WTC11 (cell line): Measurements from ENCODE around the gene DFFB. TPM values are rescaled to one million over a fixed set of nuclear protein-coding genes. Genes with fewer than 3 reads are reported as not detected.

Source experiments
- ATAC-seq: fragments of 200-7000 bp; cut with Tn5 transposase; 2 replicates; pipeline ENCODE4 v1.10.0; 2021; ENCODE audit warnings: mild to moderate bottlenecking, moderate library complexity
- CTCF ChIA-PET: fragments of 300-600 bp; sonication (Branson Sonifier 250); formaldehyde crosslinking; loops from one replicate; lab custom pipeline; 2021; ENCODE audit warnings: antibody characterized with exemption; lab: Charles Lee
- POLR2A ChIA-PET: fragments of 350-600 bp; sonication (Branson Sonifier 250); formaldehyde crosslinking; loops from one replicate; lab custom pipeline; 2021; ENCODE audit warnings: antibody characterized with exemption; lab: Charles Lee
- DNase-seq: peaks from one replicate; pipeline ENCODE4 v3.0.0; 2021; ENCODE audit warnings: low spot score
- H3K27ac Mint-ChIP-seq: 2 replicates; pipeline ENCODE4 v1.8.0; 2021; ENCODE audit warnings: mixed read lengths
- H3K27me3 Mint-ChIP-seq: 2 replicates; pipeline ENCODE4 v1.8.0; 2021; ENCODE audit warnings: low read depth, mild to moderate bottlenecking, moderate library complexity, mixed read lengths
- H3K36me3 Mint-ChIP-seq: 2 replicates; pipeline ENCODE4 v1.8.0; 2021; ENCODE audit warnings: mixed read lengths
- H3K4me1 Mint-ChIP-seq: 2 replicates; pipeline ENCODE4 v1.8.0; 2022; ENCODE audit warnings: mixed read lengths
- H3K4me3 Mint-ChIP-seq: 2 replicates; pipeline ENCODE4 v1.8.0; 2021; ENCODE audit warnings: mild to moderate bottlenecking, moderate library complexity, mixed read lengths
- H3K9me3 Mint-ChIP-seq: 2 replicates; pipeline ENCODE4 v1.8.0; 2021; ENCODE audit warnings: mixed read lengths
- ESRRA ChIP-seq: sonication (generic); formaldehyde crosslinking; IDR thresholded peaks from 2 replicates; pipeline ENCODE4 v1.8.1; 2022; ENCODE audit warnings: mild to moderate bottlenecking, missing genetic modification reagents, borderline replicate concordance
- NFYB ChIP-seq: sonication (generic); formaldehyde crosslinking; conservative IDR thresholded peaks from 2 replicates; pipeline ENCODE4 v1.8.0; 2022; ENCODE audit warnings: low read depth, missing genetic modification reagents
- OVOL2 ChIP-seq: fragments of 250-450 bp; sonication (Bioruptor Pico); IDR thresholded peaks from 2 replicates; pipeline ENCODE4 v1.9.0; 2021; ENCODE audit warnings: mild to moderate bottlenecking, borderline replicate concordance
- ZNF671 ChIP-seq: fragments of 250-450 bp; sonication (Bioruptor Pico); IDR thresholded peaks from 2 replicates; pipeline ENCODE4 v1.8.0; 2021; ENCODE audit warnings: mild to moderate bottlenecking
- total RNA-seq: library from RNA; stranded (reverse); gene quantifications from 3 replicates; pipeline ENCODE4 v1.2.3, GENCODE V29; 2021
- TF ChIP-seq, protein P1 (sequence below): sonication (generic); formaldehyde crosslinking; IDR thresholded peaks from 2 replicates; pipeline ENCODE4 v1.8.1; 2022; ENCODE audit warnings: low read depth, missing genetic modification reagents, borderline replicate concordance
- TF ChIP-seq, protein P2 (sequence below): sonication (generic); formaldehyde crosslinking; IDR thresholded peaks from 2 replicates; pipeline ENCODE4 v1.8.0; 2022; ENCODE audit warnings: mild to moderate bottlenecking, missing genetic modification reagents
- TF ChIP-seq, protein P3 (sequence below): sonication (generic); formaldehyde crosslinking; IDR thresholded peaks from 2 replicates; pipeline ENCODE4 v1.8.0; 2023; ENCODE audit warnings: missing genetic modification reagents, mild to moderate bottlenecking, borderline replicate concordance

Gene DFFB
- total RNA-seq, 1 experiment from 2014 or later = 9.2 TPM

DNA sequence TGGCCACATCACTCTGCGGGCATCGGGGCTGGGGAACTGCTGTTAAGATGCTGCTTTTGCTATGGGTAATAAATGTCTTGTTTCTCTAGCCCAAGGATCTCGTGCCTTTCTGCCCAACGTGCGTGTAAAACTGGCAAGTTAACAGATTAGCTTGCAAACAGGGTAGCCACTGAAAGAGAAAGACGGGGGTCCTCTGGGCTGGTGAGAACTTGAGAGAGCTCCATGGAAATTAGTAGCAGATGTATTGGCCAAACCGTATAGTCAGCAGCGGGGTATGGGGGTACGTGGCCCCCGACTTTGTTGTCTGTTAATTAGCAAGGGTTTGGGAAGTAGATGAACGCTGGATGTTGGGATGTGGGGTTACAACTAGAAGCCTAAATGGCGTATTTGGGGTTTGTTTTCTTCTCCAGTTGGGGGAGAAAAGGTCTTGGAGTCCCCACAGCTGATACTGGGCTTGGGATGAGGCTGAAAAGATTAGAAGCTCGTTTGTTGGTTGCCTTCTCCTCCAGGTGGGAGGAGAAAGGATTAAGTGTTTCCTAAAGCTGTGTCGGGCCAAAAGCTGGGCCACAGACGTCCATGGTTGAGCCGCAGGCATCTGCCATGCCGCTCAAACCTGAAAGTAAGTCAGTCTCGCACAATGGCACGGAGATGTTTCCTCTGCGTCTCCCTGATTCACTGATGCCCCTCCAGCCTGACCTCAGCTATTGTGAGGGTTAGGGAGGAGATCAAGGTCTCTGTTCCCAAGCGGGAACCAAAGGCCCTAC, 75.1 kb downstream of the DFFB start:
- TF ChIP-seq ZNF671 (CRISPR knock-in tag) (no peak), OVOL2 (CRISPR knock-in tag) (no peak), ESRRA (CRISPR knock-in tag) (no peak), NFYB (CRISPR knock-in tag) (no peak)
- TF ChIP-seq, protein P1, sequence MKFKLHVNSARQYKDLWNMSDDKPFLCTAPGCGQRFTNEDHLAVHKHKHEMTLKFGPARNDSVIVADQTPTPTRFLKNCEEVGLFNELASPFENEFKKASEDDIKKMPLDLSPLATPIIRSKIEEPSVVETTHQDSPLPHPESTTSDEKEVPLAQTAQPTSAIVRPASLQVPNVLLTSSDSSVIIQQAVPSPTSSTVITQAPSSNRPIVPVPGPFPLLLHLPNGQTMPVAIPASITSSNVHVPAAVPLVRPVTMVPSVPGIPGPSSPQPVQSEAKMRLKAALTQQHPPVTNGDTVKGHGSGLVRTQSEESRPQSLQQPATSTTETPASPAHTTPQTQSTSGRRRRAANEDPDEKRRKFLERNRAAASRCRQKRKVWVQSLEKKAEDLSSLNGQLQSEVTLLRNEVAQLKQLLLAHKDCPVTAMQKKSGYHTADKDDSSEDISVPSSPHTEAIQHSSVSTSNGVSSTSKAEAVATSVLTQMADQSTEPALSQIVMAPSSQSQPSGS (CRISPR knock-in tag) = no peak
- TF ChIP-seq, protein P2, sequence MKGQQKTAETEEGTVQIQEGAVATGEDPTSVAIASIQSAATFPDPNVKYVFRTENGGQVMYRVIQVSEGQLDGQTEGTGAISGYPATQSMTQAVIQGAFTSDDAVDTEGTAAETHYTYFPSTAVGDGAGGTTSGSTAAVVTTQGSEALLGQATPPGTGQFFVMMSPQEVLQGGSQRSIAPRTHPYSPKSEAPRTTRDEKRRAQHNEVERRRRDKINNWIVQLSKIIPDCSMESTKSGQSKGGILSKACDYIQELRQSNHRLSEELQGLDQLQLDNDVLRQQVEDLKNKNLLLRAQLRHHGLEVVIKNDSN (CRISPR knock-in tag) = no peak
- TF ChIP-seq, protein P3, sequence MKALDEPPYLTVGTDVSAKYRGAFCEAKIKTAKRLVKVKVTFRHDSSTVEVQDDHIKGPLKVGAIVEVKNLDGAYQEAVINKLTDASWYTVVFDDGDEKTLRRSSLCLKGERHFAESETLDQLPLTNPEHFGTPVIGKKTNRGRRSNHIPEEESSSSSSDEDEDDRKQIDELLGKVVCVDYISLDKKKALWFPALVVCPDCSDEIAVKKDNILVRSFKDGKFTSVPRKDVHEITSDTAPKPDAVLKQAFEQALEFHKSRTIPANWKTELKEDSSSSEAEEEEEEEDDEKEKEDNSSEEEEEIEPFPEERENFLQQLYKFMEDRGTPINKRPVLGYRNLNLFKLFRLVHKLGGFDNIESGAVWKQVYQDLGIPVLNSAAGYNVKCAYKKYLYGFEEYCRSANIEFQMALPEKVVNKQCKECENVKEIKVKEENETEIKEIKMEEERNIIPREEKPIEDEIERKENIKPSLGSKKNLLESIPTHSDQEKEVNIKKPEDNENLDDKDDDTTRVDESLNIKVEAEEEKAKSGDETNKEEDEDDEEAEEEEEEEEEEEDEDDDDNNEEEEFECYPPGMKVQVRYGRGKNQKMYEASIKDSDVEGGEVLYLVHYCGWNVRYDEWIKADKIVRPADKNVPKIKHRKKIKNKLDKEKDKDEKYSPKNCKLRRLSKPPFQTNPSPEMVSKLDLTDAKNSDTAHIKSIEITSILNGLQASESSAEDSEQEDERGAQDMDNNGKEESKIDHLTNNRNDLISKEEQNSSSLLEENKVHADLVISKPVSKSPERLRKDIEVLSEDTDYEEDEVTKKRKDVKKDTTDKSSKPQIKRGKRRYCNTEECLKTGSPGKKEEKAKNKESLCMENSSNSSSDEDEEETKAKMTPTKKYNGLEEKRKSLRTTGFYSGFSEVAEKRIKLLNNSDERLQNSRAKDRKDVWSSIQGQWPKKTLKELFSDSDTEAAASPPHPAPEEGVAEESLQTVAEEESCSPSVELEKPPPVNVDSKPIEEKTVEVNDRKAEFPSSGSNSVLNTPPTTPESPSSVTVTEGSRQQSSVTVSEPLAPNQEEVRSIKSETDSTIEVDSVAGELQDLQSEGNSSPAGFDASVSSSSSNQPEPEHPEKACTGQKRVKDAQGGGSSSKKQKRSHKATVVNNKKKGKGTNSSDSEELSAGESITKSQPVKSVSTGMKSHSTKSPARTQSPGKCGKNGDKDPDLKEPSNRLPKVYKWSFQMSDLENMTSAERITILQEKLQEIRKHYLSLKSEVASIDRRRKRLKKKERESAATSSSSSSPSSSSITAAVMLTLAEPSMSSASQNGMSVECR (CRISPR knock-in tag) = no peak
- Mint-ChIP-seq H3K9me3 (peaks cover 88% of the 10 kb centered on the region), H3K36me3 (peaks cover 75% of the 10 kb centered on the region), H3K4me1 (no peaks in the 10 kb centered on the region), H3K27me3 (peaks cover 31% of the 10 kb centered on the region), H3K4me3 (no peak overlapping the region), H3K27ac (no peak overlapping the region)
- ChIA-PET POLR2A (no interaction called here), CTCF (no interaction called here)
- ATAC-seq (no peak), DNase-seq (no peak)

Other genes with a start within 250 kb of the DFFB start
- 24.9 to 32.4 TPM (median 27.2 TPM) in 3 replicates for gene MEGF6, start 246.0 kb upstream of the DFFB start, total RNA-seq
- gene TPRG1L, start 232.5 kb upstream of the DFFB start, total RNA-seq = 20.9 to 22.3 TPM (median 20.9 TPM) in 3 replicates
- 33.8 to 39.2 TPM (median 34.7 TPM) in 3 replicates for gene WRAP73, start 207.4 kb upstream of the DFFB start, total RNA-seq
- 5.7 to 6.4 TPM (median 5.8 TPM) in 3 replicates for gene TP73, start 205.0 kb upstream of the DFFB start, total RNA-seq
- gene CCDC27, start 105.0 kb upstream of the DFFB start, total RNA-seq = 0.13 to 0.25 TPM (median 0.23 TPM) in 3 replicates
- gene SMIM1, start 84.7 kb upstream of the DFFB start, total RNA-seq = 10.2 to 11.1 TPM (median 10.3 TPM) in 3 replicates
- gene LRRC47, start 61.0 kb upstream of the DFFB start, total RNA-seq = 70.6 to 92.4 TPM (median 71.0 TPM) in 3 replicates
- 38.0 to 38.8 TPM (median 38.2 TPM) in 3 replicates for gene CEP104, start 265 bp upstream of the DFFB start, total RNA-seq
- 24.2 to 25.2 TPM (median 25.1 TPM) in 3 replicates for gene C1orf174, start 42.8 kb downstream of the DFFB start, total RNA-seq